Aorta (tissue), 5 donors: ENCODE measurements around the gene PLEKHM3. TPM values are rescaled to one million over a fixed set of nuclear protein-coding genes. Genes with fewer than 3 reads are reported as not detected.
A peak's percentile ranks its signal among the peaks of the same experiment; 100 is the strongest.

Source experiments
- ATAC-seq: fragments of 200-7000 bp; cut with Tn5 transposase; one replicate; pipeline ENCODE4 v1.9.1; 2022; ENCODE audit warnings: moderate library complexity; ENCODE audit not compliant: low FRiP score
- DNase-seq, 2 donors: peaks; one replicate each; pipeline ENCODE4 v3.0.0-alpha.2; 2020
- H3K27ac ChIP-seq, 2 donors: one replicate each; pipeline ENCODE4 v1.5.1; 2013; ENCODE audit warnings: low read length in 2 of 2, mild to moderate bottlenecking in 2 of 2, moderate library complexity in 2 of 2, control low read depth in 1 of 2, inconsistent platforms in 1 of 2, low read depth in 1 of 2
- H3K27me3 ChIP-seq, 2 donors: one replicate each; pipeline ENCODE4 v1.6.1; 2013; ENCODE audit warnings: control low read depth in 1 of 2, low read length in 1 of 2, mild to moderate bottlenecking in 1 of 2, moderate library complexity in 1 of 2; ENCODE audit not compliant: insufficient read depth in 2 of 2, control insufficient read depth in 1 of 2
- H3K36me3 ChIP-seq, 2 donors: one replicate each; pipeline ENCODE4 v1.6.1; 2013; ENCODE audit warnings: control low read depth in 1 of 2, low read length in 1 of 2, mild to moderate bottlenecking in 1 of 2; ENCODE audit not compliant: insufficient read depth in 2 of 2, control insufficient read depth in 1 of 2
- H3K4me1 ChIP-seq, 2 donors: one replicate each; pipeline ENCODE4 v1.6.1; 2013; ENCODE audit warnings: low read length in 2 of 2, control low read depth in 1 of 2, mild to moderate bottlenecking in 1 of 2, moderate library complexity in 1 of 2; ENCODE audit not compliant: insufficient read depth in 2 of 2, control insufficient read depth in 1 of 2
- H3K4me3 ChIP-seq, 2 donors: one replicate each; pipeline ENCODE4 v1.5.1; 2013; ENCODE audit warnings: low read length in 2 of 2, control low read depth in 1 of 2, mild to moderate bottlenecking in 1 of 2
- H3K9me3 ChIP-seq: one replicate; pipeline ENCODE4 v1.6.1; 2013; ENCODE audit warnings: mild to moderate bottlenecking, low read length; ENCODE audit not compliant: control insufficient read depth
- WGBS, 2 donors: extraction: QIAGEN DNeasy Blood & Tissue Kit; methylation state at CpG; one replicate each; pipeline ENCODE4 v1.1.7; 2013; 5-methylcytosine and 5-hydroxymethylcytosine counted together
- intact Hi-C, 2 donors: fragments of 100-400 bp; cut with DNase I; formaldehyde crosslinking; loops; one replicate each; pipeline versions ENCODE4 v1.14.2 to v1.15.0; 2022
- polyA plus RNA-seq, 2 donors: library from polyadenylated mRNA; stranded (reverse); fragments of 200-250 nt; gene quantifications; one replicate each; pipeline ENCODE4 v1.2.3, GENCODE V29; 2013
- total RNA-seq, 2 donors: library from RNA; stranded (reverse); fragmentation: NEBNext Ultra II Directional; extraction: Animal tissue kit (Norgen Biotek cat#: 25700); gene quantifications; one replicate each; pipeline ENCODE4 v1.2.1, GENCODE V29; 2021
- donor health status: healthy with polysubstance abuse.
- donor health status: Bipolar disorder and iron deficiency.
- donor health status: DM: no; HTN: no; CAD: no.
- donor health status: DM: no; HTN: no; CAD: no.
- donor health status: DM: yes; HTN: yes; CAD: no.

Gene PLEKHM3
- total and polyA plus RNA-seq, 4 donors = 2.8 to 18.9 (median 9.3) TPM

DNA sequence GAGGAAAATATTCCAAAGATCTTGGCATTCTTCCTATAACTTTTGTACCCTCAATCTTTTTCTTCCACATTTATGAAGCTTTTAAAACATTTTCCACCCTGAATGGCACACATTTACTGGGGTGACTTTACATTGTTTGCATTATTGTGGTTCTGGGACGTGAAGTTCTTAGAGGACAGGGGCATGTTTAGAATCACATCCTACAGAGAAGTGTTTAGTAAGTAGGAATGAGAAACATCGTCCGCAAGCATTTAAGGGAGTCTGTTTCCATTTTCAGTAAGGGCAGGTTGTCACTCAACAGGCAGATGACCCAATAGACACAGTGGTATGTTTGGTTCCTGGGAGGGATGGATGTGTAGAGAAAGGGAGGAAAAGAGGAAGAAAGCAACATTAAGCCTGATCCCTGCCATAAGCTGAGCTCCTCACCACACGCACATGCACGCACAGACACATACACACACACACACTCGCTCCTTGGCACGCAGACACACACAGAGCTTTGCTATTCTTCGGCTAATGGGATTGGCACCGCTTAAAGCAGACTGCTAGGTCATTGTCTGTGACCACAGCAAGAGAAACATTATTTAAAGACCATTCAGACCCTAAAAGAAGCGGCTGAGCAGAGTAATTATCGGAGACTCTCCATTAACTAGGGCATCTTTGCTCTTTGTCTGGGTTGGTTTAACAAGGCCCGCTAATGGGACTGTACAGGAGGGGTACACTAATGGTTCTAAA, 14.2 kb upstream of the PLEKHM3 start:
- no peak overlapping the region for H3K27ac ChIP-seq
- WGBS, 2 donors = 79 to 81% methylated on average over 12 of the region's 12 CpGs
- intact Hi-C loops = loop anchor here (5.0 kb wide), 1 partner anchor 292 kb away; no protein-coding TSS in a partner anchor

DNA sequence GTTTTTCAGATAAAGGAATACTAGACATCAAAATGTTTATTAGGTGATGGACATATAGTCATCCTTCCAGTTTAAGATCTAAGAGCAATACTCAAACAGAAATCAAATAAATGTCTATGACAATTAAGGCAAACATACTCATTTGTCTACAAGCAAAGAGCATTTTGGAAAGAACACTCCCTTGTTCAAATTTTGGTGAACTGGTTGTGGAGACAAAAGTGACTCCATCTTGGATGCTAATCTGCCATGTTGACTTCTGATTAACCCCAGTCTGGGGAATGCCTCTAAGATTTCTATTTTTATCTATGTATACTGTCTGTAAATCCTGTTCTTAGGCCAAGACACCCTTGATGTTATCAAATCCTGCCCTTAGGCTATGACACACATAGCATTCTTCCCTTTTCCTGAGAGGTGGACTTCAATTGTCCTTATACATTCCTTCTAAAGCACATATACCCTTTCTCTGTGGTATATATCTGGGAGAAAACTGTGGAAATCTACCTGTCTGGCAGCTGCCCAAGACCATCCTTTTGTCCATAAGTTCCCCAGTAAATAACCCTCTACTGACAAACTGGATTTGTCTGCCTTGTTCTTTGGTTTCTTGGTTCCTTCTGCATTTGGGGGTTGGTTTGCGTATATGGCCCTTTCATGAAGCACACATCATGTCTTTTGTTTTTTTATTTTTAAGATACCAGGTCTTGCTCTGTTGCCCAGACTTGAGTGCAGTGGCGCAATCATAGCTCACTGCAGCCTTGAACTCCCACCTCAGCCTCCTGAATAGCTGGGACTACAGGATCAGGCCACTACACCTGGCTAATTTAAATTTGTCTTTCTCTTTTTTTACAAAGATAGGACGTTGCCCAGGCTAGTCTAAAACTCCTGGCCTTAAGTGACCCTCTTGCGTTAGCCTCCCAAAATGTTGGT, 12.5 kb upstream of the PLEKHM3 start:
- 72 to 77% methylated on average over 4 of the region's 4 CpGs for WGBS, 2 donors
- no peaks in the 10 kb centered on the region for H3K27me3 ChIP-seq
- H3K4me3 ChIP-seq = no peak overlapping the region
- no peak for ATAC-seq
- no peak for DNase-seq
- intact Hi-C loops = loop anchor here in 1 of 2 donors (5.0 kb wide), 1 partner anchor 291 kb away; no protein-coding TSS in a partner anchor
- no peaks in the 10 kb centered on the region for H3K36me3 ChIP-seq
- no peaks in the 10 kb centered on the region for H3K9me3 ChIP-seq
- H3K4me1 ChIP-seq = no peaks in the 10 kb centered on the region
- H3K27ac ChIP-seq = no peak overlapping the region

More for the DNA sequence above, 14.2 kb upstream of the PLEKHM3 start:
- no peak for DNase-seq
- Histone ChIP-seq H3K27me3 (no peaks in the 10 kb centered on the region), H3K4me1 (no peaks in the 10 kb centered on the region), H3K9me3 (no peaks in the 10 kb centered on the region), H3K4me3 (no peak overlapping the region), H3K36me3 (no peaks in the 10 kb centered on the region)
- ATAC-seq = no peak

DNA sequence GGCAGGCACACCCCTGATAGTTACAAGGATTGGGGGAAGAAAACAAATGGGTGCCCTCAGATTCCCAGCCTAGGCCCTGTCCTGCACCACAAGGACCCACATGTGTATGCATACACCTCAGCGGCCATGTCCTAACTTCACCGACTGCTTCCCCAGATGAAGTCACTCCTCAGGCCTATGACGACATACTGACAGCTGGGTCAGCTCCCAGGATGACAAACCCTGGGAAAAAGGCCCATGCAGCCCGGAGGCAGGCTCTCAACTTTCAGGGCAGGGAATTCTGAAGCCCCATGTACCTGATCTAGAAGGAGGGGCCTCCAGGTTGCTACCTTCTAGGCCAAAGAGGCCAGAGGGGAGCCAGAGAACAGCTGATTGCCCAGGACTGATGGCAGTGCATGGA, 11.0 kb upstream of the PLEKHM3 start:
- Histone ChIP-seq H3K27ac (no peak overlapping the region), H3K4me3 (no peak overlapping the region), H3K9me3 (no peaks in the 10 kb centered on the region), H3K36me3 (no peaks in the 10 kb centered on the region), H3K4me1 (no peaks in the 10 kb centered on the region), H3K27me3 (no peaks in the 10 kb centered on the region)
- DNase-seq = no peak
- WGBS, 2 donors = 39 to 46% methylated on average over 4 of the region's 4 CpGs
- no peak for ATAC-seq
- intact Hi-C loops = loop anchor here in 1 of 2 donors (5.0 kb wide), 1 partner anchor 289 kb away; no protein-coding TSS in a partner anchor

DNA sequence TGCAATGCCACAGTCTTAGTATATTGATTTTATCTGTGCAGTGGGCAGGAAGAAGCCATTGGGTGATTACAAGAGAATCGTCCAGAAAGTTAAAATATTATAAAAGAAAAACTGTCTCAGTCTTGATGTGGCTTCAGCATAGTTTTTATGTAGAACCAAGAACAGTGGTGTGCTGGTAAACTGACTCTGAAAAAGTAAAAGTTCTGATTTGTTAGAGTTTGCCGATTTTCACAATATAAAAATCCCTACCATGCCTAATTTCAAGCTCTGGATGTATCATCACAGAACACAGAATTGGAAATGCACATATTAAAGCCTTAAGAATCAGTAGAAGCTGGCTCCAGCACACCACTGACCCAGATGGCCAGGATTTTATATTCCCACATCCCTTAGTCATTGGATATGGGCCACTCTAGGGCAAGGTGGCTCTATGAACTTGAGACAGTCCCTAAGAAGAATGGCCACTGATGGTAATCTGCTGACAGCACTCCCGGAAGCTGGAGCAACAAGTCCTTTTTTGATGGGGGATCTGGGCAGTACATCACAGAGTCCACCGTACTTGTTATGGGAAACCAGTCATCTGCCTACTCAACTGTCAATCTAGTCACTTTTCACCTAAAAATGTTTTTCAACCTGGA, 9.3 kb upstream of the PLEKHM3 start:
- 70 to 77% methylated on average over 4 of the region's 4 CpGs for WGBS, 2 donors
- no peak overlapping the region for H3K27ac ChIP-seq
- H3K27me3 ChIP-seq = no peaks in the 10 kb centered on the region
- no peaks in the 10 kb centered on the region for H3K36me3 ChIP-seq
- DNase-seq (no peak), ATAC-seq (no peak)
- intact Hi-C loops = loop anchor here in 1 of 2 donors (5.0 kb wide), 1 partner anchor 287 kb away; no protein-coding TSS in a partner anchor
- H3K4me3 ChIP-seq = no peak overlapping the region
- H3K9me3 ChIP-seq = no peaks in the 10 kb centered on the region
- no peaks in the 10 kb centered on the region for H3K4me1 ChIP-seq

- DNase-seq (no peak), ATAC-seq (peak; percentile 33)
- 58 to 60% methylated on average over 4 of the region's 4 CpGs for WGBS, 2 donors
- intact Hi-C loops = no loop called here
- no peaks in the 10 kb centered on the region for H3K4me1 ChIP-seq
- H3K27ac ChIP-seq = no peak overlapping the region
- no peaks in the 10 kb centered on the region for H3K9me3 ChIP-seq
- H3K27me3 ChIP-seq = no peaks in the 10 kb centered on the region
- no peak overlapping the region for H3K4me3 ChIP-seq
- no peaks in the 10 kb centered on the region for H3K36me3 ChIP-seq
These were observed 8.6 kb upstream of the PLEKHM3 start for GRCh38 chr2:208033701-208034502.

GRCh38 chr2:208031608-208032019, 6.3 kb upstream of the PLEKHM3 start:
- Histone ChIP-seq H3K36me3 (no peaks in the 10 kb centered on the region), H3K27ac (no peak overlapping the region), H3K4me1 (no peaks in the 10 kb centered on the region), H3K9me3 (no peaks in the 10 kb centered on the region), H3K4me3 (no peak overlapping the region), H3K27me3 (no peaks in the 10 kb centered on the region)
- DNase-seq = no peak
- intact Hi-C loops = no loop called here
- 42 to 43% methylated on average over 7 of the region's 7 CpGs for WGBS, 2 donors
- ATAC-seq = no peak

- intact Hi-C loops = loop anchor here in 1 of 2 donors (10.0 kb wide), 1 partner anchor 401 kb away; the partner anchor contains the start of gene METTL21A
- Histone ChIP-seq H3K4me1 (no peaks in the 10 kb centered on the region), H3K4me3 (peak overlapping the region; percentile 76 to 94), H3K27me3 (no peaks in the 10 kb centered on the region), H3K9me3 (no peaks in the 10 kb centered on the region), H3K27ac (peak overlapping the region in 1 of 2 donors; percentile 50), H3K36me3 (no peaks in the 10 kb centered on the region)
- 50 to 52% methylated on average over 10 of the region's 10 CpGs for WGBS, 2 donors
- DNase-seq = no peak
- peak; percentile 13 for ATAC-seq
These were observed 472 bp upstream of the PLEKHM3 start for GRCh38 chr2:208025814-208026184.

- ATAC-seq (no peak), DNase-seq (no peak)
- H3K27ac ChIP-seq = no peak overlapping the region
- WGBS, 2 donors = 94 to 98% methylated on average over 3 of the region's 3 CpGs
- H3K27me3 ChIP-seq = no peaks in the 10 kb centered on the region
- no peak overlapping the region for H3K4me3 ChIP-seq
- H3K9me3 ChIP-seq = no peaks in the 10 kb centered on the region
- intact Hi-C loops = loop anchor here in 1 of 2 donors (10.0 kb wide), 1 partner anchor 399 kb away; the partner anchor contains the start of gene METTL21A
- no peaks in the 10 kb centered on the region for H3K4me1 ChIP-seq
- no peaks in the 10 kb centered on the region for H3K36me3 ChIP-seq
These were observed 1.2 kb downstream of the PLEKHM3 start for GRCh38 chr2:208024091-208024490.
